ENCODE results near the gene PYM1.
A peak's percentile ranks its signal among the peaks of the same experiment; 100 is the strongest.

The PYM1 gene

DNA sequence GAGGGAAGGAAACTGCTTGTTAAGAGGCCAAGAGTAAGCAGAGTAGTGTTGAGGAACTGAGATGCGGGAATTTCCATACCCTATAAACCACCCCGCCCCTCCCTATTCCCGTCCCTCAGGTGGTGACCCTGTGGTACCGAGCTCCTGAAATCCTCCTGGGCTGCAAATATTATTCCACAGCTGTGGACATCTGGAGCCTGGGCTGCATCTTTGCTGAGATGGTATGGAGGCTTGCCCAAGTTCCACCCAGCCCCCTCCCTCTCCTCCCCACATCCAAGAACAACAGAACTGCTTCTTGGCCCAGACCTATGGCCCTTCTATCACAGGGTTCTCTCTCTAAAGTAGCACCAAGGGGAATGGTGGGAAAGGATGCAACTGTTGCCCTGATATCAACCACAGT, 41.7 kb upstream of the PYM1 start:
- TF ChIP-seq, protein P1, sequence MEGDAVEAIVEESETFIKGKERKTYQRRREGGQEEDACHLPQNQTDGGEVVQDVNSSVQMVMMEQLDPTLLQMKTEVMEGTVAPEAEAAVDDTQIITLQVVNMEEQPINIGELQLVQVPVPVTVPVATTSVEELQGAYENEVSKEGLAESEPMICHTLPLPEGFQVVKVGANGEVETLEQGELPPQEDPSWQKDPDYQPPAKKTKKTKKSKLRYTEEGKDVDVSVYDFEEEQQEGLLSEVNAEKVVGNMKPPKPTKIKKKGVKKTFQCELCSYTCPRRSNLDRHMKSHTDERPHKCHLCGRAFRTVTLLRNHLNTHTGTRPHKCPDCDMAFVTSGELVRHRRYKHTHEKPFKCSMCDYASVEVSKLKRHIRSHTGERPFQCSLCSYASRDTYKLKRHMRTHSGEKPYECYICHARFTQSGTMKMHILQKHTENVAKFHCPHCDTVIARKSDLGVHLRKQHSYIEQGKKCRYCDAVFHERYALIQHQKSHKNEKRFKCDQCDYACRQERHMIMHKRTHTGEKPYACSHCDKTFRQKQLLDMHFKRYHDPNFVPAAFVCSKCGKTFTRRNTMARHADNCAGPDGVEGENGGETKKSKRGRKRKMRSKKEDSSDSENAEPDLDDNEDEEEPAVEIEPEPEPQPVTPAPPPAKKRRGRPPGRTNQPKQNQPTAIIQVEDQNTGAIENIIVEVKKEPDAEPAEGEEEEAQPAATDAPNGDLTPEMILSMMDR (IDR thresholded peaks at IDR 0.05), result no peak

DNA sequence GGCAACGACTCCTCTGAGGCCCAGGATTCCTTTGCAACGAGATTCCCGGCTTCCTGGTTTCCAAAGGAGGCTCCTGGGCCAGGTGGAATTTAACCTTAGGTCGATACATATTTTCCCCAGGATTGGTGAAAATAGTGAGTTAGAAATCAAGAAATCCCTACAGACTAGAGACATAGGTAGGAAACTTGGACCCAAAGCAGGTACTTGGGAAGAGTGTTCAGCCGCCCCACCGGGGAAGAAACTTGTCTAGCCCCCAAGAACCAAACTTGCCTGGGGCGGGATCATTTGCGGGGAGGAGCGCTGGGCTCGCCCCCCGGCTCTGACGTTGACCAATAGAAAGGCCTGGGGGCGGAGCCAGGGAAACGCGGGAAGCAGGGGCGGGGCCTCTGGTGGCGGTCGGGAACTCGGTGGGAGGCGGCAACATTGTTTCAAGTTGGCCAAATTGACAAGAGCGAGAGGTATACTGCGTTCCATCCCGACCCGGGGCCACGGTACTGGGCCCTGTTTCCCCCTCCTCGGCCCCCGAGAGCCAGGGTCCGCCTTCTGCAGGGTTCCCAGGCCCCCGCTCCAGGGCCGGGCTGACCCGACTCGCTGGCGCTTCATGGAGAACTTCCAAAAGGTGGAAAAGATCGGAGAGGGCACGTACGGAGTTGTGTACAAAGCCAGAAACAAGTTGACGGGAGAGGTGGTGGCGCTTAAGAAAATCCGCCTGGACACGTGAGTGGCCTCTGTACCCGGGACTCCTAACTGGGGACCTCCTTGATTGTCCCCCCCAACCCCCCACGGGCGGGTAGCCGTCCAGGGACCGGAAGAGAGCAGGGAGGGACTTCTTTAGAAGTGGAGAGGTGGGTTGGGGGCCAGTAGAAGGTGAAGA, 39.0 kb upstream of the PYM1 start, which contains the start of gene CDK2:
CDK2 (plus strand) TSS at position 423 of the 874 bp plus-strand sequence; CDS start at position 602, 179 bp downstream.
- TF ChIP-seq, protein P1 (IDR thresholded peaks at IDR 0.05), result no peak

DNA sequence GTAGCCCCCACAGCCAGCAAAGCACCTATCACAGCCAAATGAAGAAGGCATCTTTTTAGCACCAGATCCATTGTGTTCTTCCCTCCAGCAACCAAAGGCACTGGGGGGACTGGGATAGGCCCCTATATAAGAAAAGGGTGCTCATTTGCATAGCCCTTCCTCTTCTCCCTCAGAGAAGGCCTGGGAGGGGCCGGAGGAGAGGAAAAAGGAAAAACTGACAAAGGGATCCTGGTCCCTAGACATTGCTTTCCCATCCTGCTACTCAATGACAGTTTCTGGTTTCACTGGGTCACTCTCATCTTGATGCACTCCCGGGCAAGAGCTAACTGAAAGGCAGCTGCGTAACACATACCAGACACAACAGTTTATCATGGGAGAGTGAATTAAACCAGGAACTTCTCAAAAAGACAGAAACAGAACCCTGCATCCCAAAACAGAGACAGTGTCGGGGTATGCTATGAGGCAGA, 38.3 kb upstream of the PYM1 start, which contains the start of gene PMEL:
PMEL (minus strand) TSS at position 102 of the 467 bp plus-strand sequence; CDS start at position 71, 31 bp downstream.
- TF ChIP-seq, protein P1 (IDR thresholded peaks at IDR 0.05), result no peak

DNA sequence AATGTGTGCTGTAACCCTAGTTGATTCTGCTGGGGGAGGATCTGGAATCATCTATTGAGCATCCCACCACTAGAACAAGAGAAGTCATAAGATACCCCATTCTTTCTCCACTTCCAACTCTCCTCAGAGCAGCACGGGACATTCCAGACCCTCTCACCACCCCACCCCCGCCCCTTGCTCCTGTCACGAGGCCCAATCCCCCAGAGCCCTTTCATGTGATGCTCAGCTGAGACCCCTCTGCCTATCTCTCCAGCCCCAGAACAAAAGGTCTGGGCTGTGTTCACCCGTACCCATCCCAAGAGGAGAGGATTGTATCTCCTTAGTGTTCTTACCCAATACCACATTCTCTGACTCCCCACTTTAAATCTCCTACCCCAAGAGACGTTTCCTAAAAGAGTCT, 37.5 kb upstream of the PYM1 start:
- TF ChIP-seq, protein P1 (IDR thresholded peaks at IDR 0.05), result no peak

DNA sequence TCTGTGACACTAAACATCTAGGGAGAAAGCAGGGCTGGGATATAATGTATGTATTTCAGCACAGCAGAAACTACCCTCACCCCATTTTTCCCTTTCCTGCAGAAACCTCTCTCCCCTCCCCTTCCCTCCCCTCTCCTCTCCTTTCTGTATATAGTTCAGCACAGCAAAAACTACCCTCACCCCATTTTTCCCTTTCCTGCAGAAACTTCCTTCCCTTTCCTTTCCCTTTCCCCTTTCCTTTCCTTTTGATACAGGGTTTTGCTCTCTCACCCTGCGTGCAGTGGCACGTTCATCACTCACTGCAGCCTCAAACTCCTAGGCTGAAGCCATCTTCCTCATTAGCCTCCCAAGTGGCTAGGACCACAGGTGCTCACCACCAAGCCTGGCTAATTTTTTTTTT, 36.1 kb upstream of the PYM1 start:
- TF ChIP-seq, protein P1 (IDR thresholded peaks at IDR 0.05), result no peak

DNA sequence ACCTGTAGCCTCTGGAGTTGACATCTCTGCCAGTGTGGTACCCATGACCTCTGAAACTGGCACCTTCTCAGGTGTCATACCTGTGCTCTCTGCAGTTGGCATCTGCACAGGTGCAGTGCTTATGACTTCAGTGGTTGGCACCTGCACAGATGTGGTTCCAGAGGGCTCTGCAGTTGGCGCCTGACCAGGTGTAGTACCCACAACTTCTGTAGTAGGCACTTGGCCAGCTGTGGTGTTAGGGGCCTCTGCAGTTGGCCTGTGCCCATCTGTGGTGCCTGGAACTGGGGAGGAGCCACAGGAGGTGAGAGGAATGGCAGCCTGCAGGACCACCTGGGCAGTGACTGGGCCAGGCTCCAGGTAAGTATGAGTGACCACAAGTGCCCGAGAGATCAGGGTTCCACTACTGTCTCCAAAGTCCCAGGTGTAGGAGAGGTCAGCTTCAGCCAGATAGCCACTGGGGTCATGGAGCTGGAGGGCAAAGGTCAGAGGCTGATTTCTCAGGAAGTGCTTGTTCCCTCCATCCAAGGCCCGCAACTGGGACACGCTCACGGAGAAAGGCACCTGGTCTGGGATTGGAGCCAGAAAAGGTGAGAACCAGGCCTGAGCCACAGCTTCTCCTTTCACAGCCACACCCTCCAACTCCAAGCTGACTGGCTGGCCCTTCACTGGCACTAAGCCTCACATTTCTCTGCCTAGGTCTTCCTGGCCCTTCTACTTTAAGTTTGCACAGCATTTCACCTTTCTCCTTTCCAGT, 29.6 kb upstream of the PYM1 start:
- TF ChIP-seq, protein P1 (IDR thresholded peaks at IDR 0.05), result no peak

DNA sequence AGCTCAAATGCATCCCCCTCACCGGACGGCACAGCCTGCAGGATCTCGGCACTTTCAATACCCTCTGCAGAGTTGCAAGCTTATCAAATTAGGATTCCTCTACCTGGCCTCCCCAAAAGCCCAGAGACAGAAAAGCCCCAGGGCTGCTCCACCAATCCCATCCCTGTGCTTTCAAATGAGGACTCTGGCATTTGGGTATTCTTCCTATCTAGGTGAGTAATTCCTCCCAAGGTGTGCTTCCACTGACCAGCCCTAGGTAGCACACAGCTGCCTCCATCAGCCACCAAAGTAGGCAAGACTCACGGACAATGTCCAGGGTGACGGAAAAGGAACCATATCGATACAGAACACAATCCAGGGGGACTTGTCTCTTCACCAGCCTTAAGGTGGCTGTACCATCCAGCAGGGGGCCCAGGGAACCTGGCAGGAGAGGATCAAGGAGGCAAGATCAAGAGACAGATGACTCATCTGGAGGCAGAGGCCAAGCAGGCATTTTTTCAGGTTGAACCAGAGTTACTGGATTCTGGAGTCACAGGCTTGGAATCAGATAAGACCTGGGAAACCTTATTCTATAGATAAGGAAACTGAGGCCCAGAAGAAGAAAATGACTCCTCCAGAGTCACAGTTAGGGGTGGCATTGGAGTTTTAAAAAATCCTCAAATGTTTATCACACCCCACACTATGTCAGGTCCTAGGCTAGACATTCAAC, 28.3 kb upstream of the PYM1 start:
- TF ChIP-seq, protein P1 (IDR thresholded peaks at IDR 0.05), result peak; percentile 34; the same call in 1 of the 2 replicates

All from LNCAP (cell line).